Measurements from ENCODE around the gene CDH9.

CDH9 gene

DNA sequence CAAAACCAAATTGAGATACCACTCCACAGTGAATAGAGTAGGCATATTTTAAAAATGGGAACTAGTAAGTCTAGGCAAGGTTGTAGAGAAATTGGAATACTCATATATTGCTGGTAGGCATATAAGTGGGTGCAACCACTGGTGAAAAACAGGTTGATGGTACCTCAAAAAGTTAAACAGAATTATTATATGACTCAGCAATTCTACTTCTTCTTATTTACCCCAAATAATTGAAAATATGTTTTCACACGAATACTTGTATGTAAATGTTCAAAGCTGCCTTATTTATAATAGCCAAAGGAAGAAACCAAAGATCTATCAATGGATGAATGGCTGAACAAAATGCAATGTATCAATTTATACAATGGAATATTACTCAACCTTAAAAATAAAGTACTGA is 79.1 kb downstream of the CDH9 start:
- no CpG with 5 or more reads among the region's 1 CpG for WGBS
- H2BK5ac ChIP-seq (ENCODE audit: low read depth, low read length, poor library complexity, severe bottlenecking), result no peak overlapping the region

DNA sequence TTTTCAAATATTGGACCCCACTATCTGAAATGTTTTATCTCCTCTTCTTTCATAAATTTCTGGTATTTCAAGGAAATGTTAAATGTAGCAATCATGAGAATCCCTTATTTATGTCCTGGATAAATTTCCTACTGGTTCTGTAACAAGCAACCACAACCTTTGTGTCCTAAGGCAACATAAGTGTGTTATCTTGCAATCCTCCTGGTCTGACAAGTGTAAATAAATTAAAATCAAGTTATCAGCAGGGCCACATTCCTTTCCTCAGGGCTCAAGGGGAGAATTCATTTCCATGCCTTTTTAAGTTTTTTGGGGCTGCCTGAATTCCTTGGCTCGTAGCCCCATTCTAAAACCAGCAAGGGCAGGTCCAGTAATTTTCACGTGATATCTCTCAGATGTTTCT is 83.2 kb downstream of the CDH9 start:
- no peak overlapping the region for H3K4ac ChIP-seq (ENCODE audit: low read depth in 1 of 2, low read length in 2 of 2)
- H3K14ac ChIP-seq (ENCODE audit: low read length in 2 of 2), result no peak overlapping the region
- no peak overlapping the region for H2BK15ac ChIP-seq (ENCODE audit: low read depth, poor library complexity, severe bottlenecking)
- H2AK5ac ChIP-seq (ENCODE audit: low read length, severe bottlenecking), result no peak overlapping the region
- no peaks in the 10 kb centered on the region for H3K9me3 ChIP-seq (ENCODE audit: control insufficient read depth, low read length)
- H2AFZ ChIP-seq (ENCODE audit: low read depth, low read length), result no peak overlapping the region
- H3K4me1 ChIP-seq (ENCODE audit: control insufficient read depth, insufficient read depth, low read depth, low read length), result no peaks in the 10 kb centered on the region
- no peak overlapping the region for H2BK12ac ChIP-seq (ENCODE audit: low read length in 2 of 2)
- H3K27ac ChIP-seq (ENCODE audit: low read length, poor library complexity, severe bottlenecking), result no peak overlapping the region
- H3K79me1 ChIP-seq (replicated peaks; ENCODE audit: low read length, poor library complexity, severe bottlenecking), result no peaks in the 10 kb centered on the region
- 90% methylated on average over 2 of the region's 2 CpGs for WGBS
- H3K18ac ChIP-seq (ENCODE audit: low read depth in 1 of 2, low read length in 2 of 2), result no peak overlapping the region
- no peak for DNase-seq
- H3K23ac ChIP-seq (ENCODE audit: low read length in 2 of 2), result no peak overlapping the region
- no peak overlapping the region for H2BK5ac ChIP-seq (ENCODE audit: low read depth, low read length, poor library complexity, severe bottlenecking)
- H3K36me3 ChIP-seq (ENCODE audit: control insufficient read depth in 1 of 2, insufficient read depth in 2 of 2, low read depth in 1 of 2, low read length in 2 of 2), result no peaks in the 10 kb centered on the region
- no peak overlapping the region for H3K4me3 ChIP-seq (ENCODE audit: insufficient read depth in 1 of 2, low read depth in 1 of 2, low read length in 2 of 2)
- H4K8ac ChIP-seq (ENCODE audit: low read length), result no peak overlapping the region
- no peaks in the 10 kb centered on the region for H3K27me3 ChIP-seq (ENCODE audit: control insufficient read depth in 1 of 2, insufficient read depth in 1 of 2, low read length in 2 of 2)
- no peak overlapping the region for H3K9ac ChIP-seq (ENCODE audit: low read length)
- H4K91ac ChIP-seq (ENCODE audit: low read length), result no peak overlapping the region
- no peak overlapping the region for H2BK120ac ChIP-seq (ENCODE audit: low read depth, low read length)
- H3K4me2 ChIP-seq (ENCODE audit: low read length, poor library complexity, severe bottlenecking), result no peak overlapping the region

More for the DNA sequence above, 79.1 kb downstream of the CDH9 start:
- Histone ChIP-seq H3K36me3 (ENCODE audit: control insufficient read depth in 1 of 2, insufficient read depth in 2 of 2, low read depth in 1 of 2, low read length in 2 of 2) (no peaks in the 10 kb centered on the region), H2AFZ (ENCODE audit: low read depth, low read length) (no peak overlapping the region), H3K27me3 (ENCODE audit: control insufficient read depth in 1 of 2, insufficient read depth in 1 of 2, low read length in 2 of 2) (no peaks in the 10 kb centered on the region), H2BK120ac (ENCODE audit: low read depth, low read length) (no peak overlapping the region), H4K91ac (ENCODE audit: low read length) (no peak overlapping the region), H3K4me3 (ENCODE audit: insufficient read depth in 1 of 2, low read depth in 1 of 2, low read length in 2 of 2) (no peak overlapping the region), H2BK15ac (ENCODE audit: low read depth, poor library complexity, severe bottlenecking) (no peak overlapping the region), H3K18ac (ENCODE audit: low read depth in 1 of 2, low read length in 2 of 2) (no peak overlapping the region), H3K14ac (ENCODE audit: low read length in 2 of 2) (no peak overlapping the region), H3K9ac (ENCODE audit: low read length) (no peak overlapping the region), H3K9me3 (ENCODE audit: control insufficient read depth, low read length) (no peaks in the 10 kb centered on the region), H3K27ac (ENCODE audit: low read length, poor library complexity, severe bottlenecking) (no peak overlapping the region), H3K4ac (ENCODE audit: low read depth in 1 of 2, low read length in 2 of 2) (no peak overlapping the region), H2AK5ac (ENCODE audit: low read length, severe bottlenecking) (no peak overlapping the region), H3K4me2 (ENCODE audit: low read length, poor library complexity, severe bottlenecking) (no peak overlapping the region), H2BK12ac (ENCODE audit: low read length in 2 of 2) (no peak overlapping the region), H3K23ac (ENCODE audit: low read length in 2 of 2) (no peak overlapping the region), H4K8ac (ENCODE audit: low read length) (no peak overlapping the region), H3K79me1 (replicated peaks; ENCODE audit: low read length, poor library complexity, severe bottlenecking) (no peaks in the 10 kb centered on the region), H3K4me1 (ENCODE audit: control insufficient read depth, insufficient read depth, low read depth, low read length) (no peaks in the 10 kb centered on the region)
- DNase-seq, result no peak

DNA sequence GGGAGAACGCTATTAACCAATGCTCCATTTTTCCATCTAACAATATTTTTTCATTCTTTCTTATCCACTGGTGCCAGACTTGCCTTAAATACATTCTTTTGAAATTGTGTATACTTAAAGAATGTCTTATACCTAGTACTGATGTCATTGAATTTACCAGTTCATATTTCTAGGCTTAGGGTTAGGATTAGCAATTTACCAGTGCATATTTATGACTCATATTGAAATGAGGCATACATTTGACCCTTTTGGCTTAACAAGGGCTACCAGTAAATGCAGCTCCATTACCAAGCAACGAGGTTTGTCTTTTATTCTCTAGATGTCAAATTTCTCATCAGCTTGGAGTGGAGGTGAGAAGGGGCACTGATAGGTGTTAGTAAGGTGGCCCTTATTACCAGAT is 89.5 kb downstream of the CDH9 start:
- H2BK120ac ChIP-seq (ENCODE audit: low read depth, low read length), result no peak overlapping the region
- H3K14ac ChIP-seq (ENCODE audit: low read length in 2 of 2), result no peak overlapping the region
- no peaks in the 10 kb centered on the region for H3K27me3 ChIP-seq (ENCODE audit: control insufficient read depth in 1 of 2, insufficient read depth in 1 of 2, low read length in 2 of 2)
- no peak overlapping the region for H4K8ac ChIP-seq (ENCODE audit: low read length)
- H3K4ac ChIP-seq (ENCODE audit: low read depth in 1 of 2, low read length in 2 of 2), result no peak overlapping the region
- no peak overlapping the region for H2BK5ac ChIP-seq (ENCODE audit: low read depth, low read length, poor library complexity, severe bottlenecking)
- no peaks in the 10 kb centered on the region for H3K79me1 ChIP-seq (replicated peaks; ENCODE audit: low read length, poor library complexity, severe bottlenecking)
- no peak overlapping the region for H3K18ac ChIP-seq (ENCODE audit: low read depth in 1 of 2, low read length in 2 of 2)
- H2BK12ac ChIP-seq (ENCODE audit: low read length in 2 of 2), result no peak overlapping the region
- DNase-seq, result no peak
- H2AFZ ChIP-seq (ENCODE audit: low read depth, low read length), result no peak overlapping the region
- H3K9ac ChIP-seq (ENCODE audit: low read length), result no peak overlapping the region
- no peak overlapping the region for H3K4me3 ChIP-seq (ENCODE audit: insufficient read depth in 1 of 2, low read depth in 1 of 2, low read length in 2 of 2)
- H2AK5ac ChIP-seq (ENCODE audit: low read length, severe bottlenecking), result no peak overlapping the region
- no peaks in the 10 kb centered on the region for H3K36me3 ChIP-seq (ENCODE audit: control insufficient read depth in 1 of 2, insufficient read depth in 2 of 2, low read depth in 1 of 2, low read length in 2 of 2)
- H3K4me1 ChIP-seq (ENCODE audit: control insufficient read depth, insufficient read depth, low read depth, low read length), result no peaks in the 10 kb centered on the region
- no peaks in the 10 kb centered on the region for H3K9me3 ChIP-seq (ENCODE audit: control insufficient read depth, low read length)
- WGBS, result 77% methylated on average over 1 of the region's 2 CpGs
- no peak overlapping the region for H3K4me2 ChIP-seq (ENCODE audit: low read length, poor library complexity, severe bottlenecking)
- H4K91ac ChIP-seq (ENCODE audit: low read length), result no peak overlapping the region
- H3K23ac ChIP-seq (ENCODE audit: low read length in 2 of 2), result no peak overlapping the region
- no peak overlapping the region for H3K27ac ChIP-seq (ENCODE audit: low read length, poor library complexity, severe bottlenecking)
- H2BK15ac ChIP-seq (ENCODE audit: low read depth, poor library complexity, severe bottlenecking), result no peak overlapping the region

DNA sequence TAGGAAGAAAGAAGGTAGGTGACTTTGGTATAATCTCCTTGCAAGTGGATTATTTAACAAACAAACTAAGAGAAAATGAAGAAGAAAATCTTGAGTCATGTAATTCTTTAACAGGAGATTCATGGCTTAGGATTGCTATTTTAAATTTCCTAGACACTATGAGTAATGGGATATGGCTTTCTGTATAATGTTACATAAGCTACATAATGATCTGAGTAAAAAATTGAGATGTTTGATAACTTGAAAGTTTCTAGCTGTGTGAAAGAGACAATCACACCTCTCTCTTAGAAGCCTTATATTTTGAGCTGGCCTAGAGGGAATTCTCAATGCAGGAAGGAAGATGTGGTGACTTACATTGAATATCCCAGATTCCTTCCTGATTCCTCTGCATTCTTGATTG is 92.5 kb downstream of the CDH9 start:
- Histone ChIP-seq H3K9ac (ENCODE audit: low read length) (no peak overlapping the region), H2AFZ (ENCODE audit: low read depth, low read length) (no peak overlapping the region), H2AK5ac (ENCODE audit: low read length, severe bottlenecking) (no peak overlapping the region), H3K79me1 (replicated peaks; ENCODE audit: low read length, poor library complexity, severe bottlenecking) (no peaks in the 10 kb centered on the region), H3K14ac (ENCODE audit: low read length in 2 of 2) (no peak overlapping the region), H3K27ac (ENCODE audit: low read length, poor library complexity, severe bottlenecking) (no peak overlapping the region), H3K4me1 (ENCODE audit: control insufficient read depth, insufficient read depth, low read depth, low read length) (no peaks in the 10 kb centered on the region), H3K4ac (ENCODE audit: low read depth in 1 of 2, low read length in 2 of 2) (no peak overlapping the region), H3K9me3 (ENCODE audit: control insufficient read depth, low read length) (no peaks in the 10 kb centered on the region), H3K23ac (ENCODE audit: low read length in 2 of 2) (no peak overlapping the region), H3K4me2 (ENCODE audit: low read length, poor library complexity, severe bottlenecking) (no peak overlapping the region), H3K4me3 (ENCODE audit: insufficient read depth in 1 of 2, low read depth in 1 of 2, low read length in 2 of 2) (no peak overlapping the region), H2BK12ac (ENCODE audit: low read length in 2 of 2) (no peak overlapping the region), H3K36me3 (ENCODE audit: control insufficient read depth in 1 of 2, insufficient read depth in 2 of 2, low read depth in 1 of 2, low read length in 2 of 2) (no peaks in the 10 kb centered on the region), H2BK120ac (ENCODE audit: low read depth, low read length) (no peak overlapping the region), H3K27me3 (ENCODE audit: control insufficient read depth in 1 of 2, insufficient read depth in 1 of 2, low read length in 2 of 2) (no peaks in the 10 kb centered on the region), H2BK15ac (ENCODE audit: low read depth, poor library complexity, severe bottlenecking) (no peak overlapping the region), H3K18ac (ENCODE audit: low read depth in 1 of 2, low read length in 2 of 2) (no peak overlapping the region), H4K8ac (ENCODE audit: low read length) (no peak overlapping the region), H2BK5ac (ENCODE audit: low read depth, low read length, poor library complexity, severe bottlenecking) (no peak overlapping the region), H4K91ac (ENCODE audit: low read length) (no peak overlapping the region)
- DNase-seq, result no peak

All from mesenchymal stem cell (in vitro differentiated cells and primary cell).